ENCODE data around the gene CSF3.

The CSF3 gene

GRCh38 chr17:40063901-40064531, 48.8 kb downstream of the CSF3 start:
- no peak for ATAC-seq
- TF ChIP-seq TSHZ2 (CRISPR knock-in tag; IDR thresholded peaks at IDR 0.05) (no peak), ZNF70 (CRISPR knock-in tag; IDR thresholded peaks at IDR 0.05) (no peak), PATZ1 (CRISPR knock-in tag; IDR thresholded peaks at IDR 0.05; ENCODE audit: borderline replicate concordance) (no peak), CREB5 (CRISPR knock-in tag; IDR thresholded peaks at IDR 0.05; ENCODE audit: low read depth) (no peak), SNAI2 (CRISPR knock-in tag; IDR thresholded peaks at IDR 0.05) (no peak), ZNF8 (CRISPR knock-in tag; IDR thresholded peaks at IDR 0.05) (no peak), CSRNP3 (CRISPR knock-in tag; IDR thresholded peaks at IDR 0.05) (no peak), PPARA (CRISPR knock-in tag; IDR thresholded peaks at IDR 0.05; ENCODE audit: borderline replicate concordance) (no peak), GLIS3 (CRISPR knock-in tag; IDR thresholded peaks at IDR 0.05) (no peak), TOX (CRISPR knock-in tag; IDR thresholded peaks at IDR 0.05; ENCODE audit: borderline replicate concordance) (no peak), TCF4 (CRISPR knock-in tag; IDR thresholded peaks at IDR 0.05; ENCODE audit: borderline replicate concordance) (no peak), ZC3H10 (CRISPR knock-in tag; IDR thresholded peaks at IDR 0.05) (no peak), ZFP3 (CRISPR knock-in tag; IDR thresholded peaks at IDR 0.05) (no peak), POU6F1 (CRISPR knock-in tag; IDR thresholded peaks at IDR 0.05; ENCODE audit: borderline replicate concordance, low read depth) (no peak), BACH2 (CRISPR knock-in tag; IDR thresholded peaks at IDR 0.05; ENCODE audit: borderline replicate concordance) (no peak), ZFP30 (CRISPR knock-in tag; IDR thresholded peaks at IDR 0.05) (no peak), ZNF565 (CRISPR knock-in tag; conservative IDR thresholded peaks at IDR 0.05; ENCODE audit: low read depth) (no peak), ESRRG (CRISPR knock-in tag; IDR thresholded peaks at IDR 0.05) (no peak), CSDC2 (CRISPR knock-in tag; IDR thresholded peaks at IDR 0.05) (no peak)

GRCh38 chr17:40064971-40065768, 49.9 kb downstream of the CSF3 start:
- ATAC-seq = peak; percentile 44
- no peak for TF ChIP-seq ZNF565 (CRISPR knock-in tag; conservative IDR thresholded peaks at IDR 0.05; ENCODE audit: low read depth)
- TF ChIP-seq SNAI2 (CRISPR knock-in tag; IDR thresholded peaks at IDR 0.05) = no peak
- no peak for TF ChIP-seq PPARA (CRISPR knock-in tag; IDR thresholded peaks at IDR 0.05; ENCODE audit: borderline replicate concordance)
- no peak for TF ChIP-seq RARB (CRISPR knock-in tag; IDR thresholded peaks at IDR 0.05)

Measured in SK-N-SH treated with all-trans-retinoic acid at 6 μM for 48 hours (cell line).